Amygdala (tissue), 56 donors: ENCODE data around the gene GJB4.
"Not testable (repeated sequence)": the region's sequence is repeated elsewhere in the genome, so short reads cannot be mapped to it uniquely, and the experiment has no call there.

Experiments
- DNase-seq, 56 donors: peaks; one replicate each; lab custom pipeline; 2025; lab: John Stamatoyannopoulos, UW

Gene GJB4

GRCh38 chr1:34759503-34760357, at the start of gene GJB4:
TSS of gene GJB4 (plus strand) at chr1:34759740. CDS start at chr1:34761255, 1,515 bp downstream.
- no peak for DNase-seq

- DNase-seq = no peak
Observed at GRCh38 chr1:34710812-34711211, 48.7 kb upstream of the GJB4 start.

- no peak for DNase-seq
Observed at GRCh38 chr1:34711485-34711884, 48.1 kb upstream of the GJB4 start.

- peak in 6 of 56 donors; percentile 8 to 48 (median 20) for DNase-seq
Observed at GRCh38 chr1:34712007-34712688, 47.4 kb upstream of the GJB4 start.

GRCh38 chr1:34713443-34713842, 46.1 kb upstream of the GJB4 start:
- DNase-seq = no peak

- DNase-seq = no peak
Observed at GRCh38 chr1:34714386-34714785, 45.2 kb upstream of the GJB4 start.

GRCh38 chr1:34715139-34715538, 44.4 kb upstream of the GJB4 start:
- DNase-seq = no peak

- DNase-seq = no peak
Observed at GRCh38 chr1:34721241-34721640, 38.3 kb upstream of the GJB4 start.

- no peak for DNase-seq
Observed at GRCh38 chr1:34721646-34722355, 37.7 kb upstream of the GJB4 start.

- no peak for DNase-seq
Observed at GRCh38 chr1:34726861-34727260, 32.7 kb upstream of the GJB4 start.

- peak in 1 of 56 donors; percentile 12 for DNase-seq
Observed at GRCh38 chr1:34730485-34730884, 29.1 kb upstream of the GJB4 start.

GRCh38 chr1:34732831-34733230, 26.7 kb upstream of the GJB4 start:
- peak in 1 of 56 donors; percentile 18 for DNase-seq

GRCh38 chr1:34736692-34737091, 22.8 kb upstream of the GJB4 start:
- peak in 20 of 56 donors; percentile 10 to 41 (median 28) for DNase-seq

GRCh38 chr1:34737236-34737635, 22.3 kb upstream of the GJB4 start:
- not testable (repeated sequence) for DNase-seq

GRCh38 chr1:34739613-34740012, 19.9 kb upstream of the GJB4 start:
- DNase-seq = no peak

GRCh38 chr1:34740161-34740868, 19.2 kb upstream of the GJB4 start:
- DNase-seq = peak in 1 of 56 donors; percentile 6

GRCh38 chr1:34742667-34743270, 16.8 kb upstream of the GJB4 start:
- peak in 50 of 56 donors; percentile 8 to 85 (median 53) for DNase-seq

GRCh38 chr1:34743775-34744174, 15.8 kb upstream of the GJB4 start:
- DNase-seq = no peak

- DNase-seq = peak in 2 of 56 donors; percentile 9 to 12
Observed at GRCh38 chr1:34744851-34745250, 14.7 kb upstream of the GJB4 start.

- DNase-seq = no peak
Observed at GRCh38 chr1:34745666-34746065, 13.9 kb upstream of the GJB4 start.
